HL-60 (cell line): ENCODE results near the gene HAUS1.
A peak's percentile ranks its signal among the peaks of the same experiment; 100 is the strongest.

Source experiments
- DNase-seq, 2 experiments: peaks; one replicate each; pipeline ENCODE4 v3.0.0-alpha.2; 2010 to 2020; ENCODE audit warnings: low read depth in 1 of 2, low spot score in 1 of 2
- H3K27ac ChIP-seq: fragments of 250-450 bp; sonication (Bioruptor Pico); replicated peaks from 2 replicates; pipeline ENCODE4 v1.5.1; 2020; ENCODE audit warnings: mild to moderate bottlenecking, moderate library complexity
- H3K27me3 ChIP-seq: fragments of 250-450 bp; sonication (Bioruptor Pico); 2 replicates; pipeline ENCODE4 v1.5.1; 2021; ENCODE audit warnings: mild to moderate bottlenecking, moderate library complexity; ENCODE audit not compliant: insufficient read depth, poor library complexity, severe bottlenecking
- H3K4me3 ChIP-seq: replicated peaks from 2 replicates; pipeline ENCODE4 v1.5.1; 2011; ENCODE audit warnings: mild to moderate bottlenecking, control low read depth, low read length; ENCODE audit not compliant: insufficient read depth
- CTCF ChIP-seq: IDR thresholded peaks from one replicate; pipeline ENCODE4 v1.5.1; 2011; ENCODE audit warnings: low read length, control low read depth, inconsistent platforms; ENCODE audit not compliant: insufficient read depth
- GABPA ChIP-seq: IDR thresholded peaks from 2 replicates; pipeline ENCODE4 v1.6.1; 2012; ENCODE audit warnings: low read depth
- POLR2AphosphoS5 ChIP-seq: IDR thresholded peaks from 2 replicates; pipeline ENCODE4 v1.6.1; 2012; ENCODE audit warnings: low read depth
- SPI1 ChIP-seq: IDR thresholded peaks from 2 replicates; pipeline ENCODE4 v1.6.1; 2012; ENCODE audit warnings: low read depth, mild to moderate bottlenecking, borderline replicate concordance
- TF ChIP-seq, protein P1 (sequence below): IDR thresholded peaks from 2 replicates; pipeline ENCODE4 v1.6.1; 2012; ENCODE audit warnings: low read depth; ENCODE audit not compliant: insufficient replicate concordance

Gene HAUS1

DNA sequence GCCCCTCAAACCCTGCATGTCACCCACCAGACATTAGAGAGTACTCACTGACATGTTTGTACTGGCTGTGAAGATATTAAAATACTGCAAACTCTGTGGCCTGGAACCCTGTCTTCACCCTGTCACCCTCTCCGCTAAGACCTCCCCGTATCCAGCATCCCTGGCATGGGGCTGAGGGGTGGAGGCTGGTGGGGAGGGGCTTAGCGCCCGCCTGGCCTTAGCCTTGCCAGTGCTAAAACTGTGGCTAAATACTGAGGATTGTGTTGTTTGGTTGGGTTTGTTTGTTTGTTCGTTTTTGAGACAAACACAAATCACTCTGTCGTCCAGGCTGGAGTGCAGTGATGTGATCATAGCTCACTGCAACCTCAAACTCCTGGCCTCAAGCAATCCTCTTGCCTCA is 34.0 kb upstream of the HAUS1 start:
- peak overlapping the region; percentile 85 for H3K27ac ChIP-seq
- DNase-seq: no peak
- H3K27me3 ChIP-seq: no peaks in the 10 kb centered on the region
- TF ChIP-seq CTCF: no peak
- TF ChIP-seq GABPA: no peak
- TF ChIP-seq, protein P1, sequence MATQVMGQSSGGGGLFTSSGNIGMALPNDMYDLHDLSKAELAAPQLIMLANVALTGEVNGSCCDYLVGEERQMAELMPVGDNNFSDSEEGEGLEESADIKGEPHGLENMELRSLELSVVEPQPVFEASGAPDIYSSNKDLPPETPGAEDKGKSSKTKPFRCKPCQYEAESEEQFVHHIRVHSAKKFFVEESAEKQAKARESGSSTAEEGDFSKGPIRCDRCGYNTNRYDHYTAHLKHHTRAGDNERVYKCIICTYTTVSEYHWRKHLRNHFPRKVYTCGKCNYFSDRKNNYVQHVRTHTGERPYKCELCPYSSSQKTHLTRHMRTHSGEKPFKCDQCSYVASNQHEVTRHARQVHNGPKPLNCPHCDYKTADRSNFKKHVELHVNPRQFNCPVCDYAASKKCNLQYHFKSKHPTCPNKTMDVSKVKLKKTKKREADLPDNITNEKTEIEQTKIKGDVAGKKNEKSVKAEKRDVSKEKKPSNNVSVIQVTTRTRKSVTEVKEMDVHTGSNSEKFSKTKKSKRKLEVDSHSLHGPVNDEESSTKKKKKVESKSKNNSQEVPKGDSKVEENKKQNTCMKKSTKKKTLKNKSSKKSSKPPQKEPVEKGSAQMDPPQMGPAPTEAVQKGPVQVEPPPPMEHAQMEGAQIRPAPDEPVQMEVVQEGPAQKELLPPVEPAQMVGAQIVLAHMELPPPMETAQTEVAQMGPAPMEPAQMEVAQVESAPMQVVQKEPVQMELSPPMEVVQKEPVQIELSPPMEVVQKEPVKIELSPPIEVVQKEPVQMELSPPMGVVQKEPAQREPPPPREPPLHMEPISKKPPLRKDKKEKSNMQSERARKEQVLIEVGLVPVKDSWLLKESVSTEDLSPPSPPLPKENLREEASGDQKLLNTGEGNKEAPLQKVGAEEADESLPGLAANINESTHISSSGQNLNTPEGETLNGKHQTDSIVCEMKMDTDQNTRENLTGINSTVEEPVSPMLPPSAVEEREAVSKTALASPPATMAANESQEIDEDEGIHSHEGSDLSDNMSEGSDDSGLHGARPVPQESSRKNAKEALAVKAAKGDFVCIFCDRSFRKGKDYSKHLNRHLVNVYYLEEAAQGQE: no peak
- no peak for TF ChIP-seq POLR2AphosphoS5
- no peak for TF ChIP-seq SPI1
- H3K4me3 ChIP-seq: peak overlapping the region; percentile 85

GRCh38 chr18:46070815-46071652 is 33.2 kb upstream of the HAUS1 start:
- peak; percentile 24 for TF ChIP-seq POLR2AphosphoS5
- TF ChIP-seq GABPA: no peak
- TF ChIP-seq CTCF: no peak
- TF ChIP-seq, protein P1: peak; percentile 34
- peak; percentile 100 for TF ChIP-seq SPI1
- DNase-seq: peak in 1 of 2 experiments; percentile 85
- peak overlapping the region; percentile 85 for H3K4me3 ChIP-seq
- peak overlapping the region; percentile 85 for H3K27ac ChIP-seq
- H3K27me3 ChIP-seq: no peaks in the 10 kb centered on the region

GRCh38 chr18:46071653-46072375 is 32.4 kb upstream of the HAUS1 start, which contains the start of gene PSTPIP2:
PSTPIP2 (minus strand) TSS chr18:46072260; CDS start chr18:46072188, 72 bp downstream.
- peak in 1 of 2 experiments; percentile 90 for DNase-seq
- peak within 1 kb of the TSS; percentile 85 for H3K4me3 ChIP-seq
- TF ChIP-seq POLR2AphosphoS5 (peak; percentile 86), SPI1 (no peak; the same call in 1 of the 2 replicates), GABPA (0 out of 2 replicates have a peak, but pooled peaks have one; percentile 28)
- TF ChIP-seq, protein P1: peak; percentile 62
- H3K27ac ChIP-seq: peak within 1 kb of the TSS; percentile 85
- no peaks in the 10 kb centered on the region for H3K27me3 ChIP-seq
